ENCODE results near the gene FRRS1L.
A peak's percentile ranks its signal among the peaks of the same experiment; 100 is the strongest.

The FRRS1L gene

GRCh38 chr9:109107402-109108240, 59.4 kb downstream of the FRRS1L start:
- DNase-seq (ENCODE audit: low read depth) = peak; percentile 86

GRCh38 chr9:109101810-109102209, 65.2 kb downstream of the FRRS1L start:
- DNase-seq (ENCODE audit: low read depth) = peak; percentile 87

GRCh38 chr9:109101202-109101595, 65.8 kb downstream of the FRRS1L start:
- DNase-seq (ENCODE audit: low read depth) = no peak

- DNase-seq (ENCODE audit: low read depth) = no peak
These were observed 66.4 kb downstream of the FRRS1L start for GRCh38 chr9:109100543-109101201.

- no peak for DNase-seq (ENCODE audit: low read depth)
These were observed 68.1 kb downstream of the FRRS1L start for GRCh38 chr9:109098960-109099308.

GRCh38 chr9:109098171-109098959, 68.7 kb downstream of the FRRS1L start:
- peak; percentile 84 for DNase-seq (ENCODE audit: low read depth)

- DNase-seq (ENCODE audit: low read depth) = no peak
These were observed 69.9 kb downstream of the FRRS1L start for GRCh38 chr9:109097146-109097545.

- no peak for DNase-seq (ENCODE audit: low read depth)
These were observed 71.7 kb downstream of the FRRS1L start for GRCh38 chr9:109095321-109095720.

GRCh38 chr9:109094268-109094667, 72.8 kb downstream of the FRRS1L start:
- no peak for DNase-seq (ENCODE audit: low read depth)

GRCh38 chr9:109092587-109092986, 74.5 kb downstream of the FRRS1L start:
- DNase-seq (ENCODE audit: low read depth) = no peak

GRCh38 chr9:109092051-109092580, 74.9 kb downstream of the FRRS1L start:
- no peak for DNase-seq (ENCODE audit: low read depth)

- DNase-seq (ENCODE audit: low read depth) = peak; percentile 53
These were observed 78.8 kb downstream of the FRRS1L start for GRCh38 chr9:109088221-109088620.

GRCh38 chr9:109087795-109088194, 79.3 kb downstream of the FRRS1L start:
- no peak for DNase-seq (ENCODE audit: low read depth)

- peak; percentile 61 for DNase-seq (ENCODE audit: low read depth)
These were observed 80.8 kb downstream of the FRRS1L start for GRCh38 chr9:109086221-109086620.

GRCh38 chr9:109085510-109085909, 81.5 kb downstream of the FRRS1L start:
- no peak for DNase-seq (ENCODE audit: low read depth)

GRCh38 chr9:109083813-109084405, 83.1 kb downstream of the FRRS1L start:
- DNase-seq (ENCODE audit: low read depth) = no peak

GRCh38 chr9:109083141-109083540, 83.9 kb downstream of the FRRS1L start:
- no peak for DNase-seq (ENCODE audit: low read depth)

GRCh38 chr9:109082091-109082620, 84.9 kb downstream of the FRRS1L start:
- no peak for DNase-seq (ENCODE audit: low read depth)

Data from iris pigment epithelial cell (primary cell).